Skeletal muscle tissue (tissue), 4 donors: ENCODE data around the gene OSBPL9. TPM values are rescaled to one million over a fixed set of nuclear protein-coding genes. Genes with fewer than 3 reads are reported as not detected.
"Not testable (repeated sequence)": the region's sequence is repeated elsewhere in the genome, so short reads cannot be mapped to it uniquely, and the experiment has no call there.

ENCODE experiments used
- H3K27ac ChIP-seq: one replicate; pipeline ENCODE4 v1.7.0; 2013; ENCODE audit warnings: mild to moderate bottlenecking, low read depth, low read length, inconsistent platforms
- H3K27me3 ChIP-seq, 3 donors: one replicate each; pipeline ENCODE4 v1.7.0; 2013; ENCODE audit warnings: low read length in 3 of 3; ENCODE audit not compliant: control insufficient read depth in 3 of 3, insufficient read depth in 3 of 3
- H3K36me3 ChIP-seq, 3 donors: one replicate each; pipeline ENCODE4 v1.7.0; 2013; ENCODE audit warnings: low read length in 3 of 3; ENCODE audit not compliant: control insufficient read depth in 3 of 3, insufficient read depth in 3 of 3
- H3K4me1 ChIP-seq, 3 donors: one replicate each; pipeline ENCODE4 v1.7.0; 2013; ENCODE audit warnings: low read length in 3 of 3, mild to moderate bottlenecking in 3 of 3; ENCODE audit not compliant: control insufficient read depth in 3 of 3, insufficient read depth in 3 of 3
- H3K4me3 ChIP-seq, 3 donors: one replicate each; pipeline ENCODE4 v1.7.0; 2013; ENCODE audit warnings: low read length in 3 of 3
- H3K9ac ChIP-seq, 3 donors: one replicate each; pipeline ENCODE4 v1.7.0; 2013; ENCODE audit warnings: low read length in 3 of 3, mild to moderate bottlenecking in 3 of 3, moderate library complexity in 2 of 3, low read depth in 1 of 3
- H3K9me3 ChIP-seq, 3 donors: one replicate each; pipeline ENCODE4 v1.7.0; 2013; ENCODE audit warnings: low read length in 3 of 3; ENCODE audit not compliant: control insufficient read depth in 3 of 3
- total RNA-seq: library from RNA; depleted of rRNA; stranded (reverse); fragments of >200 nt; gene quantifications from one replicate; pipeline ENCODE4 v1.2.3, GENCODE V29; 2014
- donor health status: Osteomylitis.

OSBPL9 gene
- total RNA-seq, 1 donor from 2014 or later = 80.9 TPM

GRCh38 chr1:51693419-51694155 is 76.7 kb downstream of the OSBPL9 start:
- no peaks in the 10 kb centered on the region for H3K27me3 ChIP-seq
- H3K9me3 ChIP-seq = no peaks in the 10 kb centered on the region
- no peak overlapping the region for H3K27ac ChIP-seq
- peaks cover 18 to 23% (median 22%) of the 10 kb centered on the region in 3 donors for H3K4me1 ChIP-seq
- H3K36me3 ChIP-seq = no peaks in the 10 kb centered on the region
- no peak overlapping the region for H3K4me3 ChIP-seq
- no peak overlapping the region for H3K9ac ChIP-seq

DNA sequence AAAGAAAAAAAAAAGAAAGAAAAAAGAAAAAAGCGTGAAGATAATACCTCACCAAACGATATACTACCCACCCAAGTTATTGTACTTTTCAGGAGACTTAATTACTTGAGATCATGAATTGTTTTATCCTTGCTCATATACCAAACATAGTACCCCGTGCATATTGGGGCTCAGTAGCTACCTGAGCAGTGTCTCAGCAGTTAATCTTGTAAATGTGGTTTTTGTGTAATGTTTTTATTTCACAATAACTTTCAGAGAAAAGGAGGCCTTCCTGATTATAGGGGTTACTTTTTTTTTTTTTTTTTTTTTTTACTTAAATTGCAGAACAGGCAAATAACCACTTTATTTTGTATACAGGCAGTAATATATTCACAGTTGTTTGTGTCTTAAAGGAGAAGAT is 80.3 kb downstream of the OSBPL9 start:
- Histone ChIP-seq H3K9me3 (no peaks in the 10 kb centered on the region), H3K27me3 (no peaks in the 10 kb centered on the region), H3K4me1 (peaks cover 4 to 16% (median 10%) of the 10 kb centered on the region in 3 donors), H3K4me3 (no peak overlapping the region), H3K27ac (no peak overlapping the region), H3K36me3 (no peaks in the 10 kb centered on the region), H3K9ac (no peak overlapping the region)

GRCh38 chr1:51699391-51699790 is 82.5 kb downstream of the OSBPL9 start:
- Histone ChIP-seq H3K4me3 (no peak overlapping the region), H3K4me1 (peaks cover 0 to 7% (median 4%) of the 10 kb centered on the region in 3 donors), H3K27me3 (no peaks in the 10 kb centered on the region), H3K36me3 (no peaks in the 10 kb centered on the region), H3K27ac (no peak overlapping the region), H3K9ac (no peak overlapping the region), H3K9me3 (no peaks in the 10 kb centered on the region)

- H3K4me1 ChIP-seq, H3K27me3 ChIP-seq, H3K9ac ChIP-seq, H3K4me3 ChIP-seq, H3K9me3 ChIP-seq, H3K36me3 ChIP-seq, H3K27ac ChIP-seq: not testable (repeated sequence)
Observed at GRCh38 chr1:51701782-51702181, 84.9 kb downstream of the OSBPL9 start.

- H3K36me3 ChIP-seq, H3K9ac ChIP-seq, H3K4me3 ChIP-seq, H3K9me3 ChIP-seq, H3K27ac ChIP-seq, H3K27me3 ChIP-seq, H3K4me1 ChIP-seq: not testable (repeated sequence)
Observed at GRCh38 chr1:51702220-51702619, 85.3 kb downstream of the OSBPL9 start.

DNA sequence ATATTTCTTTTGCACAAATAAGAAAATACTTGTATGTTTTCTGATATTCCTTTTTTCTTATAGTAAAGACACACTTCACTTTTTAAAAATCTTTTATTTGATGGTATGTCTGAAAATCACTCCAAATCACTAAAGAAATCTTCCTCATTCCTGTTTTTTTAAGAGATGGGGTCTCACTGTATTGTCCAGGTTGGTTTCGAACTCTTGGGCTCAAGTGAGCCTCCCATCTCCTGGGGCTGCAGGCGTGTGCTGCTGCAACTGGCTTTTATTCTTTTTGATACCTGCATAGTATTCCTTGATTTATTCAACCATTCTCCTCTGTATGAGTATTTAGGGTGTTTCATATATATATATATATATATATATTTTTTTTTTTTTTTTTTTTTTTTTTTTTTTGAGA is 88.1 kb downstream of the OSBPL9 start:
- Histone ChIP-seq H3K4me1 (peaks cover 0 to 8% (median 6%) of the 10 kb centered on the region in 3 donors), H3K27me3 (no peaks in the 10 kb centered on the region), H3K27ac (no peak overlapping the region), H3K36me3 (peaks cover 0 to 2% (median 0%) of the 10 kb centered on the region in 3 donors), H3K9me3 (no peaks in the 10 kb centered on the region), H3K4me3 (no peak overlapping the region), H3K9ac (no peak overlapping the region)

- H3K9me3 ChIP-seq = no peaks in the 10 kb centered on the region
- peaks cover 0 to 3% (median 0%) of the 10 kb centered on the region in 3 donors for H3K36me3 ChIP-seq
- H3K27ac ChIP-seq = no peak overlapping the region
- H3K27me3 ChIP-seq = no peaks in the 10 kb centered on the region
- H3K4me3 ChIP-seq = no peak overlapping the region
- H3K9ac ChIP-seq = no peak overlapping the region
- H3K4me1 ChIP-seq = peaks cover 0 to 8% (median 6%) of the 10 kb centered on the region in 3 donors
Observed at GRCh38 chr1:51708911-51709760, 92.2 kb downstream of the OSBPL9 start.

- Histone ChIP-seq H3K27ac (no peak overlapping the region), H3K9ac (no peak overlapping the region), H3K4me1 (peaks cover 0 to 8% (median 6%) of the 10 kb centered on the region in 3 donors), H3K27me3 (no peaks in the 10 kb centered on the region), H3K4me3 (no peak overlapping the region), H3K36me3 (peaks cover 0 to 10% (median 3%) of the 10 kb centered on the region in 3 donors), H3K9me3 (no peaks in the 10 kb centered on the region)
Observed at GRCh38 chr1:51709951-51710350, 93.1 kb downstream of the OSBPL9 start.

DNA sequence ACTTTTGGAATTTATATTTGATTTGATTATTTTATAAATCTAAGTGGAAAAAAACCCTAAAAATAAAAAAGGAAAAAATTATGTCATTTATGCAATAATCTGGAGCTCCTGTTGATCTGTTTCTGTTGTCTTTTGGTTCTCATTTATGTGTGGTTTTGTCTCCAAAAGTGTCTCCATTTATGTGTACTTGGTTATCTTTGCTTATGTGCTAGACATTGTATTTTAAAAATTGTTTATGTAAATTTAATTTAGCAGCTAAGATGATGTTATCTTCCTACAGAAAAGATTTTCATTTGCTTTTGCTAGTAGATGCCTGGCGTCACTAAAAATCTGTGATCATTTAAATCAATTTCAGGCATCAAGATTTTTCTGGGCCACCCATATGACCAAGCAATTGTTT is 95.7 kb downstream of the OSBPL9 start:
- Histone ChIP-seq H3K9me3 (no peaks in the 10 kb centered on the region), H3K36me3 (peaks cover 0 to 8% (median 3%) of the 10 kb centered on the region in 3 donors), H3K9ac (no peak overlapping the region), H3K27ac (no peak overlapping the region), H3K4me3 (no peak overlapping the region), H3K27me3 (no peaks in the 10 kb centered on the region), H3K4me1 (peaks cover 0 to 5% (median 2%) of the 10 kb centered on the region in 3 donors)
